T-helper 2 cell treated with Interferon-gamma antibody and Interleukin-4, amounts not matched to agents 5 μg/mL and 100 μg/mL, for 36 hours (primary cell): ENCODE measurements around the gene ELAVL4.

Experiments used
- DNase-seq: peaks from one replicate; pipeline ENCODE4 v3.0.0; 2021; ENCODE audit warnings: low spot score
- H3K27ac Mint-ChIP-seq: one replicate; pipeline ENCODE4 v1.8.0; 2021; ENCODE audit warnings: mild to moderate bottlenecking, mixed read lengths
- H3K27me3 Mint-ChIP-seq: one replicate; pipeline ENCODE4 v1.8.0; 2021; ENCODE audit warnings: low read depth, mixed read lengths
- H3K36me3 Mint-ChIP-seq: one replicate; pipeline ENCODE4 v1.8.0; 2021; ENCODE audit warnings: low read depth, mixed read lengths
- H3K4me1 Mint-ChIP-seq: one replicate; pipeline ENCODE4 v1.8.0; 2021; ENCODE audit warnings: low read depth, mixed read lengths
- H3K4me3 Mint-ChIP-seq: one replicate; pipeline ENCODE4 v1.8.0; 2022; ENCODE audit warnings: mild to moderate bottlenecking, moderate library complexity, mixed read lengths
- H3K9me3 Mint-ChIP-seq: one replicate; pipeline ENCODE4 v1.8.0; 2021; ENCODE audit warnings: mixed read lengths

The ELAVL4 gene

DNA sequence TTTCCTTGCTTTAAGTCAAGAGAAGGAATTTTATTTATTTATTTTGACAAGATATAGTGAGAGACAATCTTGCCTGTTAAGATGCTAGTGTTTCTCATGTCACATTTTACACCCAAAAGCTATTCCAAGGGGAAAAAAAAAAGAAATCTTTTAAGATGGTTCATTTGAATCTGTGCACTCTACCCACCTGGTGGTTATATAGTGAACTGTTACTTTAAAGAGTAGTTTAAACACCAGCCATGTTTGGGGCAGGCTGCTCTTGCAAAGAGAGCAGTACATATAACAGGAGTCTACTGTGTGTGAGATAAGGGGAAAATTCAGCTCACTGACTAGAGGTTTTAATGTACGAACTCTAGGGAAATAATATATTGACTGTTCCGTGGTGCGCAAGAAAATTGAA, 3.3 kb upstream of the ELAVL4 start:
- Mint-ChIP-seq H3K36me3 (no peaks in the 10 kb centered on the region), H3K27ac (no peak overlapping the region), H3K4me3 (no peak overlapping the region), H3K9me3 (no peaks in the 10 kb centered on the region), H3K27me3 (peaks cover 30% of the 10 kb centered on the region), H3K4me1 (peaks cover 8% of the 10 kb centered on the region)
- DNase-seq = no peak

DNA sequence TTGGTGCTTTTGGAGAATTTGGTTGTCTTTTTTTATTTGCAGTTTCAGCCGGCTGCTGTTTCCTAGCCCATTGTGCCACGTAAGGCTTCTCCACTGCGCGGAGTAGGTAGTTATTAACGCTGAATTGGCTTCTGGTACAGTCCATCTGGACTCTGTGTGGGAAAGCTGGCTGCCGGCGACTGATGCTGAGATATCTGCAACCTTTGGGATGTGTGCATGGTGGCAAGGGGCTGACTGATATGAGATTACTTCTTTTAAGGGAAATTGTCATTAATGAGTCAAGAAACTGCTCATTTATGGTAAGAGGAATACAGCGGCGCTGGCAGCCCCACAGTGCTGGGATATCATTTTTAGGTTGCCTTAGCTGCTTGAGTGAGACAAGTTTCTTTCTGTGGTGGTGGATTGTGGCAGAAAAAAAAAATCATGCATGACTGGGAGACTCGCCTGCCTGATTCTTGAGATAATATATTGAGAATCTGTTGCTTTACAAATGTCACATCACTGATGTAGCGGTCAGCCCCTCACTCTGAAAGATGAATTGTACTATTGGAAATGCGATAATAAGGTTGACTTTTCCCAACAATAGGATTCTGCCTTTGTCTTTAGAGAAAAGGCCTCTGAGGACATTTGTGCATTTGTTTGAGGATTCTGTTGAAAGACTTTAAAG, 2.5 kb upstream of the ELAVL4 start:
- Mint-ChIP-seq H3K4me3 (no peak overlapping the region), H3K27me3 (peaks cover 38% of the 10 kb centered on the region), H3K4me1 (peaks cover 11% of the 10 kb centered on the region), H3K9me3 (no peaks in the 10 kb centered on the region), H3K27ac (no peak overlapping the region), H3K36me3 (no peaks in the 10 kb centered on the region)
- DNase-seq = no peak

DNA sequence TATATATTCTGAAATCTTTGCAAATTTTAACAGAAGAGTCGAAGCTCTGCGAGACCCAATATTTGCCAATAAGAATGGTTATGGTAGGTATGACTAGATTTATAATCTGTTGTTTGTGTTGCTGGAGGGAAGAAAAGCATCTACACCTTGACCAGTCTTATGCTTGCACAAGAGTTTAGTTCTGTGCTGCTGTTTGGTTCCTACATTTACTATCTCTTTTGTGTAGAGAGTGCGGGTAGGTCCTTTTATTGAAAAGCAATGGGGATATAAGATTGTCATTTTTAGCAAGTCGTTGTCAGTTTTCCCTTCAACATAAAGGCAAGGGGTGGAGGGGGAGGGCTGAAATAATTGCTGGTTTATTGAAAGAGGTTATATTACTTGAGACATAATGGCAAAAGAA, 396 bp downstream of the ELAVL4 start:
- H3K9me3 Mint-ChIP-seq = no peaks in the 10 kb centered on the region
- peaks cover 49% of the 10 kb centered on the region for H3K27me3 Mint-ChIP-seq
- no peak overlapping the region for H3K27ac Mint-ChIP-seq
- DNase-seq = no peak
- H3K36me3 Mint-ChIP-seq = no peaks in the 10 kb centered on the region
- no peak overlapping the region for H3K4me3 Mint-ChIP-seq
- peaks cover 11% of the 10 kb centered on the region for H3K4me1 Mint-ChIP-seq

DNA sequence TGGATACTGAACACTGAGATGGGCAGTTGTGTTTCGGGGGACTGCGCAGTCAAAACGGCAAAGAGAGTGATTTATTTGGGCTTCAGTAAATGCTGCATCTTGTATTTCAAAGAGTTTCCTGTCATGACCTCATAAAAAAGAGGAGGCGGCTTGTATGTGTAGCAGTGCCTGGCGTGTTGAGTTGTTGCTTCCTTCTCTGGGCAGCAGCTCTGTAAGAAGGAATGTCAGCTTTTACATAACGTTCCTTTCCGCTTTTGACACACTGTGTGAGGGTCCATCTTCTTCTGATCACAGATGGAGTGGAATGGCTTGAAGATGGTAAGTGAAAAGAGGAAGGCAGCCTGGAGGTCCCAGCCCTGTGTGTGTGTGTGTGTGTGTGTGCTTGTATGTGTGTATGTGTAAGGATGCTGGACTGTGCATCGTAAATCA, 941 bp downstream of the ELAVL4 start:
- no peaks in the 10 kb centered on the region for H3K9me3 Mint-ChIP-seq
- H3K27ac Mint-ChIP-seq = no peak overlapping the region
- peak overlapping the region; percentile 21 for H3K4me3 Mint-ChIP-seq
- peaks cover 11% of the 10 kb centered on the region for H3K4me1 Mint-ChIP-seq
- no peaks in the 10 kb centered on the region for H3K36me3 Mint-ChIP-seq
- no peak for DNase-seq
- H3K27me3 Mint-ChIP-seq = peaks cover 49% of the 10 kb centered on the region

DNA sequence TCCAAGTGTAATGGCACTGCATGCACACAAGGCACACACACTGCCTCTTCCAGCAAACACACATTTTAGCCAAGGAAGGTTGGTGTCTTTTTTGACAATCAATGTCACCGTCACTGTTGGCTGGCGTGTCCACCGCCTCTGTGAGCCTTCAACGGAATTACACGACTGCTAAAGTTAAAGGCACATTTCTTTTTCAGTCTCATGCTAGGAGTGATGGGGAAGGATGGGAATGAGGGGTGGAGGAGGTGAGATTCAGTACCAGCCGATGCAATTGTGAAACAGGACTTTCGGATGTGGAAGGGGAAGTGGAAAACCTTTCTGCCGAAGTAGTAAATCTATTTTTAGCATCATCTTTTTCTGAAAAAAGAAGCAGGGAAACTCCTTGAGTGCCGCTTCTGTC, 1.4 kb downstream of the ELAVL4 start:
- Mint-ChIP-seq H3K9me3 (no peaks in the 10 kb centered on the region), H3K27me3 (peaks cover 48% of the 10 kb centered on the region), H3K4me3 (no peak overlapping the region), H3K27ac (no peak overlapping the region), H3K4me1 (peaks cover 11% of the 10 kb centered on the region), H3K36me3 (no peaks in the 10 kb centered on the region)
- DNase-seq = no peak

DNA sequence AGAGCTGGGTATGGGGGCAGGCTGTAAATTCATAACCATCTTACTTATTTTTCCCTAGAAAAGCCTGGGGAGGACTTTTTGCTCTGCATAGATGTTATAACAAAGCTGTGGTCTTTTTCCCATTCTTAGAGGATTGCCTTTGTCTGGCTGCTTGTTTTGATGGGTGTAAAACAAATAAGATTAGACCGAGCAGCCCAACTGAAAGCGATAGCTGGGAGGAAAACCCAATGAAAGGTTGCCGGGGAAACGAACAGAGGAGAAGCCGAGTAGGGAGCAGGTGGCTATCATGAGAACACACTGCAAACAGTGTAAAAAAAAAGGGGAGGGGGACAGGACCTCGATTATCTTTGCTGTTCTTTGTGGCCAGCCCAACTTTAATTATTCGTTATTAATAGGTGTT, 1.9 kb downstream of the ELAVL4 start:
- H3K9me3 Mint-ChIP-seq = no peaks in the 10 kb centered on the region
- peaks cover 47% of the 10 kb centered on the region for H3K27me3 Mint-ChIP-seq
- DNase-seq = no peak
- no peak overlapping the region for H3K27ac Mint-ChIP-seq
- no peak overlapping the region for H3K4me3 Mint-ChIP-seq
- H3K36me3 Mint-ChIP-seq = no peaks in the 10 kb centered on the region
- H3K4me1 Mint-ChIP-seq = peaks cover 11% of the 10 kb centered on the region

DNA sequence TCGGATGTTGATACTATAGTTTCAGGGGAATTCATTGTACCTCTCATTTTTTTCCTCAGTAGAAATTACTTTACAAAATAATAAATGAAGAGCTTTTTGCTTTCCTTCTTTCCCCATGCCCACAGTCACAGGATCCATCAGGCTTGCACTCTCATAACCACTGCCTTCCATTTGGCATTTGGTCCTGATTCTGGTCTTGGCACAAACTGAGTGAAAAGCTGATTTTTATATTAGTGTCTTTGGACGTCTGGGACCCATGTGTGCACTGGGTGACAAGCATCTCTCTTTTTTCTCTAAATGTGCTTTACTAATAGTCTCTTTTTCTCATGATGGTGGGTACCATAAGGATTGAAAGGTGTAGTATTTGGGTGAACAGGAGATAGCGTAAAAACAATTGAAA, 2.8 kb downstream of the ELAVL4 start:
- H3K27me3 Mint-ChIP-seq = peaks cover 43% of the 10 kb centered on the region
- H3K36me3 Mint-ChIP-seq = no peaks in the 10 kb centered on the region
- no peak overlapping the region for H3K4me3 Mint-ChIP-seq
- H3K27ac Mint-ChIP-seq = no peak overlapping the region
- H3K4me1 Mint-ChIP-seq = peaks cover 11% of the 10 kb centered on the region
- H3K9me3 Mint-ChIP-seq = no peaks in the 10 kb centered on the region
- no peak for DNase-seq

DNA sequence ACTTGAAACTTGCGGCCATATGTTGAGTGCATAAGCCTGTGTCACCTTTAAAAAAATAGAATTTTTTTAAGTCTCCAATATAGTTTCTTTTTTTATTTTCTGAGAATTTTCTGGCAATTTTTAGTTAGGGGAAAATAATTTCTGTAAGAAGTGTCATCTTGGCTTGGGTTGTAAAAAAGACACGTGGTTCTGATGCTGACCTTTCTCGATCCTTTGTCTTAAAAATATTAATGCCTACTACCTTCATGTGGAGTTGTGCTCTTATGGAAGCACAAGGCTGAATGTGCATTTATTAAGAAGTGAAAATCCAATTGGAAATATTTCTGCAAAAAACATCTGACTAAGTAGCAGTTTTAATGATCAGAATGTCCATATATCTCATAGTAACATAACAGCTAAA, 3.5 kb downstream of the ELAVL4 start:
- DNase-seq = no peak
- Mint-ChIP-seq H3K27ac (no peak overlapping the region), H3K4me3 (no peak overlapping the region), H3K4me1 (peaks cover 11% of the 10 kb centered on the region), H3K9me3 (no peaks in the 10 kb centered on the region), H3K36me3 (no peaks in the 10 kb centered on the region), H3K27me3 (peaks cover 43% of the 10 kb centered on the region)

DNA sequence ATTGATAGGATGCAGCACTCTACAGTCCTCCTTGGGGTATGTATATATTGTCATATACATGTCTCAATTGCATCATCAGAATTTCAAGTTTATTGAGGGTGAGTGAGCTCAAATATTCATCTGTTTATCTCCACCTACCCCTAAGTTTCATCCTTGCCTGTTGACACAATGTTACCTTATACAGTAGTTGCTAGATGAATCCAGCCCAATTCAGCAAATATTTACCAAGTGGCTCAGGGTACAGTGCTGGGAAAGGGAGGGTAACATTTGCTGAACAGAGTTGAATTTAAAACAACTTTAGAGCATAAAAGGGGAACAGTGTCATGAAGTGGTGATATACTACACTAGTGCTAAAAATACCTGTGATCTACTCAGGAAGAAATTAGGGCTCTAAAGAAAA, 14.4 kb downstream of the ELAVL4 start:
- Mint-ChIP-seq H3K9me3 (no peaks in the 10 kb centered on the region), H3K27ac (no peak overlapping the region), H3K36me3 (no peaks in the 10 kb centered on the region), H3K4me1 (no peaks in the 10 kb centered on the region), H3K4me3 (no peak overlapping the region), H3K27me3 (no peaks in the 10 kb centered on the region)
- DNase-seq = no peak

DNA sequence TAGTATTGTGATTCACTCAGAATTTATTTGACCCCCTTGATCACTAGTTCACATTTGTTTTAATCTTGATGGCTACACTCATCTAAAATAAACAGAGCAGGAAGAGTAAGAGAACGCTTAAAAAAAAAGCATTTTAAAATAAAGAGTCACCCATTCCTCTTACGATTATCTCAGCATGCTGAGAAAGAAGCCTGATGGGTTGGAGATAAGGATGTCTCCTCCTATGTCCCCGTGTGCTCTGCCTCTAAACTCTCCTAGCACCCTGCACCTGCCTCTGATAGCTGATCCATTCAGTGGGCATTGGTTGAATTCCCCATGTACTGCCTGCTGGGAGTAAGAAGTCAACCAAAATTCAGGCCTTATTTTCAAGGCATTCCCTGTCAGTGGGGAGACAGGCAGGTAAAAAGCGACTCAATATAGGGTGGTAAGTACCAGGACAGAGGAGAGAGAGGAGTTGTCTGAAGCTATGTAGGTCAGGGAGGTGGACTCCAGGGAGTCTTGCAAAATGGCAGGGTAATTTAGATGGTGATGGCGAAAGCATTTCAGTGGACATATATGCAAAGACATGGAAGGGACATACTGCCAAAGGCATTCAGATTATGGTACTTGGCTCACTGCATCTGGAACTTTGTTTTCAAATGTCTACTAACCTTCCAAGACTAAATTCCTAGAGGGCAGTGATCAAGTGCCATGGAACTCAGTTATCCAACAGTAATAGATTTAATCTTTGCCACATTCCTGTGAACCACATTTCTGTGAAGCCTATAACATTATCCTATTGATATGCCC, 18.4 kb downstream of the ELAVL4 start:
- H3K27me3 Mint-ChIP-seq = no peaks in the 10 kb centered on the region
- H3K27ac Mint-ChIP-seq = no peak overlapping the region
- no peaks in the 10 kb centered on the region for H3K36me3 Mint-ChIP-seq
- H3K4me1 Mint-ChIP-seq = no peaks in the 10 kb centered on the region
- no peaks in the 10 kb centered on the region for H3K9me3 Mint-ChIP-seq
- DNase-seq = no peak
- no peak overlapping the region for H3K4me3 Mint-ChIP-seq

DNA sequence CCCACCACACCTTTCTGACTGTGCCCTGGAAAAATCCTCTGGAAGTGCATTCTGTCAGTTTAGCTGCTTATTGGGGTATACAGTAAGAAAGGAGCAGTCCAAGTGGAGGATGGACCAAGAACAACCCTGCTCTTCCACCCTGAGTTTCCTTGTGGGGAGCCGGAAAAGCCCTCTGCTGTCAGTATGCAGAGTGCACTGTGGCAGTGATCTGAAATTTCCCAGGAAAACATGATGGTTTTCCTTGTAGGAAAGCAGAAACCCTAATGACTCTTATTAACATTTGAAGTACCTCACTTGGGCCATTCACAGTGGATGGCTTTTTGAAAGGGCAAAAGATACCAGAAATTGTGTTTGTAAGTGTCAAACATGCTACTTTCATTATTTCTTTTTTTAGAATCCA, 20.5 kb downstream of the ELAVL4 start:
- H3K4me1 Mint-ChIP-seq = no peaks in the 10 kb centered on the region
- no peak overlapping the region for H3K27ac Mint-ChIP-seq
- H3K36me3 Mint-ChIP-seq = no peaks in the 10 kb centered on the region
- H3K9me3 Mint-ChIP-seq = no peaks in the 10 kb centered on the region
- no peak for DNase-seq
- no peak overlapping the region for H3K4me3 Mint-ChIP-seq
- no peaks in the 10 kb centered on the region for H3K27me3 Mint-ChIP-seq

DNA sequence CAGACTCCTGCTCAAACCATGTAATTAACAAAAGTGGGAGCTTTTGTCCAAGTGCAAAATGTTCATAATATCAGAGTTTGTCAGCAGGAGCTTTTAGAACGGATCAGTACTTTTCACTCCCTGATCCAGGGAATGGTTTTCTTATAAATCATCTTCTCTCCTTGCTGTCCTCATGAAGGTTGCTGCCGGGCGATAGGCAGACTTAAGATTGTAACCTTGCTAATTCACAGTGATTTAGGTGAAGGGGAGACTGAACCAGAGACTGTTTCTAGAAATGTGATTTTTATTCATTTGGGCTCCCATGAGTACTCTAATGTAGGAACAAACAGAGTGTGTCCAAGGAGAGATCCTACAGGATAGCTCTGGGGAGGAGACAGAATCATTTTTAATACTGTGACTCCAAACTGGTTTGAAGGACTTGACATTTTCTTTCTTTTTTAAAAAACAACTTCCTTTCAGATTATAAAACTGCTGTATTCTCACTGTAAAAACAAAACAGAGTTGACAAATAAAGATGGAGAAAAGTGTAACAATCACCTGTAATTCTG, 23.7 kb downstream of the ELAVL4 start:
- Mint-ChIP-seq H3K4me1 (no peaks in the 10 kb centered on the region), H3K4me3 (no peak overlapping the region), H3K36me3 (no peaks in the 10 kb centered on the region), H3K9me3 (no peaks in the 10 kb centered on the region), H3K27ac (no peak overlapping the region), H3K27me3 (no peaks in the 10 kb centered on the region)
- no peak for DNase-seq

DNA sequence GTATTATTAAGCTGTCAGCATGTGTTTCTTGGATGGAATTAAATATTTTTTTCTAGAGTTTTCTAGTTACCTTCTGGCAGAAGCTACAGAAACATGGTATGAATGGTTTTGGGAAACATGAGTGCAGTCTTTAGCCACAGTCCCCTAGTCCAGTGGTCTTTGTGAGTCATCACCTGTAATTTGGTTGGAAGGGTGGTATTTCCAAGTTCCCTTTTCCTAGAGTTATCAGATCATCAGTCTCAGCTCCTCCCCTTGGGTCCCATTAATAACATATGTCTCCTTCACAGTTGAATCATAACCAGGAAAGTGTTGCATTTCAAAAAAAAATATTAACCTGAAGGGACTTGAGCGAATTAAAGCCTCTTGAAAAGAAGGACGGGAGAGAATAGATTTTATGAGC, 27.0 kb downstream of the ELAVL4 start:
- Mint-ChIP-seq H3K4me3 (no peak overlapping the region), H3K27ac (no peak overlapping the region), H3K36me3 (no peaks in the 10 kb centered on the region), H3K9me3 (no peaks in the 10 kb centered on the region), H3K27me3 (no peaks in the 10 kb centered on the region), H3K4me1 (no peaks in the 10 kb centered on the region)
- DNase-seq = no peak

DNA sequence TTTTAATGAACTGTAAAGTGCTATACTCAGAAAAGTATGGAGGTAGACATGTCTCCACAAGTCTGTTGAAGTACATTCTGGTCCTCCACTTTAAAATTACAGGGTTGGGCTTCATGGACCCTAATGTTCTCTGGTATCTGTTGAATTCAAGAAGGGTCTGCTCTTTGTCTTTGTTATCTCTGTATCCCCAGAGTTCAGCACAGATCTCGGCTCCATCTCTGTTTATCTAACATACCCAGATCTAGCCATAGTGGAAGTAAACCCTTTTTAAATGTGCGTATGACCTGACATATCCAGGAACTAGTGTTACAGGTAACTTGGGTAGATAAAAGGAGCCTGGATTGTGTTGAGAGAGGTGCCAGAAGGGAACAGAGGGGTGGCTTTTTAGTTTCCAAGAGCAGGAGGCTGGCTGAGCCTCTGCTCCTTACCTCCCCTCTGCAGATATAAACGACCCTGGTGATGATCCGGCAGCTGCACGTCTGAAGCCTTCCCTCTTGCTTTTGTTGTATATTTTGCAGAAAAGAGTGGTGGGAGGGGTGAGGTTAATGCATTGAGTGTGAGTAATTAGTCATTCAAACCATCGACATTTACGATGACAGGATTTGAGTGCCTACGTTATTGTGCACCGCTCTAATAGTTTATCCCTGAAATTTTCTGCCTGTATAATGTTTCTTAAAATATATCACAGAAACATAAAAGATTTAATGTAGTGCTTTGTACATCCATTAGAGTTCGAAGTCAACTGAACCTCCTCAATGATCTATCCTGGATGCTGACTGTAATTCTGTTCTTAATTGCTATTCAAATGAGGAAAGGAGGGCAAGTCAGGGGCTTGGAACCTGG, 30.8 kb downstream of the ELAVL4 start:
- Mint-ChIP-seq H3K9me3 (no peaks in the 10 kb centered on the region), H3K4me1 (no peaks in the 10 kb centered on the region), H3K27ac (no peak overlapping the region), H3K36me3 (no peaks in the 10 kb centered on the region), H3K4me3 (no peak overlapping the region), H3K27me3 (no peaks in the 10 kb centered on the region)
- no peak for DNase-seq
